GM23338 (cell line): Measurements from ENCODE around the gene ADCY7. TPM values are rescaled to one million over a fixed set of nuclear protein-coding genes. Genes with fewer than 3 reads are reported as not detected.

Source experiments
- ATAC-seq: fragments of 200-7000 bp; cut with Tn5 transposase; 3 replicates; pipeline ENCODE4 v1.9.1; 2020
- DNase-seq: peaks from one replicate; pipeline ENCODE4 v3.0.0-alpha.2; 2015; ENCODE audit warnings: low spot score
- H2AFZ ChIP-seq: fragments of 200-600 bp; sonication (generic); 2 replicates; pipeline ENCODE4 v1.8.0; 2016; ENCODE audit warnings: antibody characterized with exemption, mild to moderate bottlenecking, moderate library complexity
- H3F3A ChIP-seq: fragments of 200-600 bp; sonication (generic); replicated peaks from 2 replicates; pipeline ENCODE4 v1.8.0; 2017; ENCODE audit warnings: antibody characterized with exemption, mixed run types, low read depth
- H3K27ac ChIP-seq: fragments of 200-600 bp; sonication (generic); 2 replicates; pipeline ENCODE4 v1.6.1; 2016; ENCODE audit warnings: low read depth
- H3K27me3 ChIP-seq: fragments of 200-600 bp; sonication (generic); 2 replicates; pipeline ENCODE4 v1.8.0; 2016; ENCODE audit warnings: mild to moderate bottlenecking, mixed run types, moderate library complexity; ENCODE audit not compliant: insufficient read depth
- H3K36me3 ChIP-seq: fragments of 200-600 bp; sonication (generic); 2 replicates; pipeline ENCODE4 v1.8.0; 2016; ENCODE audit warnings: mild to moderate bottlenecking; ENCODE audit not compliant: insufficient read depth
- H3K4me1 ChIP-seq: fragments of 200-600 bp; sonication (generic); 2 replicates; pipeline ENCODE4 v1.8.0; 2016; ENCODE audit warnings: mild to moderate bottlenecking, moderate library complexity; ENCODE audit not compliant: insufficient read depth
- H3K4me2 ChIP-seq: fragments of 200-600 bp; sonication (generic); 2 replicates; pipeline ENCODE4 v1.7.1; 2017; ENCODE audit warnings: mixed run types
- H3K4me3 ChIP-seq: fragments of 200-600 bp; sonication (generic); 2 replicates; pipeline ENCODE4 v1.6.1; 2016; ENCODE audit warnings: mixed run types
- H3K79me2 ChIP-seq: fragments of 200-600 bp; sonication (generic); replicated peaks from 2 replicates; pipeline ENCODE4 v1.8.0; 2017; ENCODE audit warnings: mild to moderate bottlenecking; ENCODE audit not compliant: insufficient read depth
- H3K9me2 ChIP-seq: fragments of 200-600 bp; sonication (generic); 2 replicates; pipeline ENCODE4 v1.8.0; 2017; ENCODE audit not compliant: insufficient read depth
- H4K20me1 ChIP-seq: fragments of 200-600 bp; sonication (generic); replicated peaks from 2 replicates; pipeline ENCODE4 v1.8.0; 2017; ENCODE audit warnings: mild to moderate bottlenecking; ENCODE audit not compliant: insufficient read depth
- H3K27ac Mint-ChIP-seq: 2 replicates; pipeline ENCODE4 v1.8.0; 2020; ENCODE audit warnings: inconsistent platforms, mild to moderate bottlenecking, moderate library complexity, mixed read lengths
- H3K27me3 Mint-ChIP-seq: 3 replicates; pipeline ENCODE4 v1.8.0; 2022; ENCODE audit warnings: low read depth, mild to moderate bottlenecking, moderate library complexity, mixed read lengths, inconsistent platforms; ENCODE audit not compliant: insufficient read depth, poor library complexity
- H3K36me3 Mint-ChIP-seq: 3 replicates; pipeline ENCODE4 v1.8.0; 2021; ENCODE audit warnings: low read depth, mild to moderate bottlenecking, inconsistent platforms, moderate library complexity, mixed read lengths
- H3K4me1 Mint-ChIP-seq: 3 replicates; pipeline ENCODE4 v1.8.0; 2020; ENCODE audit warnings: mild to moderate bottlenecking, inconsistent platforms, mixed read lengths
- H3K4me3 Mint-ChIP-seq: 3 replicates; pipeline ENCODE4 v1.8.0; 2021; ENCODE audit warnings: moderate library complexity, mild to moderate bottlenecking, inconsistent platforms, mixed read lengths
- H3K9me3 Mint-ChIP-seq: 3 replicates; pipeline ENCODE4 v1.8.0; 2020; ENCODE audit warnings: moderate library complexity, mild to moderate bottlenecking, inconsistent platforms, mixed read lengths
- CREB1 ChIP-seq: fragments of 250-450 bp; sonication (Bioruptor Pico); IDR thresholded peaks from 2 replicates; pipeline ENCODE4 v1.5.0; 2020; ENCODE audit warnings: low read depth, mild to moderate bottlenecking, moderate library complexity
- CTCF ChIP-seq, 2 experiments: fragments of 200-600 bp in 1 of 2; sonication (generic) in 1 of 2; conservative IDR thresholded peaks; 2 replicates each; pipeline versions ENCODE4 v1.5.1 to v1.6.1; 2016 to 2017; ENCODE audit warnings: antibody characterized with exemption in 2 of 2, low read depth in 2 of 2, mild to moderate bottlenecking in 2 of 2, moderate library complexity in 1 of 2
- ETS1 ChIP-seq: IDR thresholded peaks from 2 replicates; pipeline ENCODE4 v1.6.1; 2016; ENCODE audit warnings: antibody characterized with exemption
- EZH2 ChIP-seq: fragments of 200-600 bp; sonication (generic); IDR thresholded peaks from one replicate; pipeline ENCODE4 v1.8.0; 2017; ENCODE audit warnings: antibody characterized with exemption, mild to moderate bottlenecking, low read depth; ENCODE audit not compliant: unreplicated experiment
- EZH2phosphoT487 ChIP-seq: fragments of 200-600 bp; sonication (generic); IDR thresholded peaks from one replicate; pipeline ENCODE4 v1.8.1; 2018; ENCODE audit warnings: antibody characterized with exemption; ENCODE audit not compliant: unreplicated experiment
- JUNB ChIP-seq: IDR thresholded peaks from one replicate; pipeline ENCODE4 v1.6.1; 2016; ENCODE audit warnings: antibody characterized with exemption; ENCODE audit not compliant: unreplicated experiment
- NANOG ChIP-seq: IDR thresholded peaks from 2 replicates; pipeline ENCODE4 v1.6.1; 2016; ENCODE audit warnings: antibody characterized with exemption, borderline replicate concordance
- POLR2AphosphoS5 ChIP-seq: IDR thresholded peaks from 2 replicates; pipeline ENCODE4 v1.6.1; 2016; ENCODE audit warnings: antibody characterized with exemption, low read depth
- STAT1 ChIP-seq: IDR thresholded peaks from one replicate; pipeline ENCODE4 v1.6.1; 2016; ENCODE audit warnings: antibody characterized with exemption; ENCODE audit not compliant: unreplicated experiment
- ZNF114 ChIP-seq: fragments of 250-450 bp; sonication (Bioruptor Pico); IDR thresholded peaks from 2 replicates; pipeline ENCODE4 v1.5.0; 2020; ENCODE audit warnings: mild to moderate bottlenecking, moderate library complexity
- ZNF331 ChIP-seq: fragments of 250-450 bp; sonication (Bioruptor Pico); IDR thresholded peaks from 2 replicates; pipeline ENCODE4 v1.5.0; 2020; ENCODE audit warnings: low read depth, mild to moderate bottlenecking, moderate library complexity
- ZNF462 ChIP-seq: fragments of 250-450 bp; sonication (Bioruptor Pico); IDR thresholded peaks from 2 replicates; pipeline ENCODE4 v1.5.0; 2020; ENCODE audit warnings: mild to moderate bottlenecking, moderate library complexity
- polyA plus RNA-seq: library from polyadenylated mRNA; unstranded; fragments of >200 nt; fragmentation: Nextera tagmentation; extraction: Ambion mirVana; gene quantifications from 2 replicates; pipeline ENCODE4 v1.2.1, GENCODE V29; 2016
- total RNA-seq: library from RNA; depleted of rRNA; stranded (reverse); fragments of >200 nt; shearing (Covaris generic); gene quantifications from 2 replicates; pipeline ENCODE4 v1.2.3, GENCODE V29; 2014
- TF ChIP-seq, protein P1 (sequence below): IDR thresholded peaks from one replicate; pipeline ENCODE4 v1.6.1; 2018; ENCODE audit warnings: antibody characterized with exemption; ENCODE audit not compliant: unreplicated experiment

The ADCY7 gene
- total and polyA plus RNA-seq, 2 experiments from 2014 or later: 2.4 to 10.5 TPM

DNA sequence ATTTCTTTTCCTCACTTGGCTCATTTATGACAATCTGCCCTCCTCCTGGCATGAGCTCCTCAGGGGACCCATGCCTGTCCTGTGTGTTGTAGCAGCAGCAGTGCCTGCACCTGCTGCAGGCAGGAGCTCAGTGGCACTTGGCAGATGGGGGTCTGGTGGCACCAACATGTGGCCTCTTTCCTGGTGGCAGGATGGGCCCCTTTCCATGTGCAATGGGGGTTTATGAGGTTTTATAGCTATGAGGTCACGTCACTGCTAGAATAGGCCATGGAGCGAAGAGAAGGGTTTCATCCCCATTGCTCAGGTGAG is 7.0 kb downstream of the ADCY7 start:
- Histone ChIP-seq H2AFZ (no peak overlapping the region), H3K4me3 (no peak overlapping the region), H3K79me2 (no peaks in the 10 kb centered on the region), H4K20me1 (no peaks in the 10 kb centered on the region; the same call in 1 of the 2 replicates), H3K4me2 (no peak overlapping the region), H3K27ac (no peak overlapping the region), H3K4me1 (no peaks in the 10 kb centered on the region), H3K36me3 (no peaks in the 10 kb centered on the region), H3K27me3 (no peaks in the 10 kb centered on the region), H3K9me2 (no peaks in the 10 kb centered on the region), H3F3A (no peaks in the 10 kb centered on the region)
- TF ChIP-seq ZNF462 (CRISPR knock-in tag) (no peak), ETS1 (no peak), EZH2 (no peak), STAT1 (no peak), JUNB (no peak), ZNF114 (CRISPR knock-in tag) (no peak), NANOG (no peak), POLR2AphosphoS5 (no peak), CREB1 (CRISPR knock-in tag) (no peak), EZH2phosphoT487 (no peak), CTCF (conservative IDR thresholded peaks at IDR 0.05; ENCODE audit: low read depth in 2 of 2) (no peak), ZNF331 (CRISPR knock-in tag) (no peak)
- TF ChIP-seq, protein P1, sequence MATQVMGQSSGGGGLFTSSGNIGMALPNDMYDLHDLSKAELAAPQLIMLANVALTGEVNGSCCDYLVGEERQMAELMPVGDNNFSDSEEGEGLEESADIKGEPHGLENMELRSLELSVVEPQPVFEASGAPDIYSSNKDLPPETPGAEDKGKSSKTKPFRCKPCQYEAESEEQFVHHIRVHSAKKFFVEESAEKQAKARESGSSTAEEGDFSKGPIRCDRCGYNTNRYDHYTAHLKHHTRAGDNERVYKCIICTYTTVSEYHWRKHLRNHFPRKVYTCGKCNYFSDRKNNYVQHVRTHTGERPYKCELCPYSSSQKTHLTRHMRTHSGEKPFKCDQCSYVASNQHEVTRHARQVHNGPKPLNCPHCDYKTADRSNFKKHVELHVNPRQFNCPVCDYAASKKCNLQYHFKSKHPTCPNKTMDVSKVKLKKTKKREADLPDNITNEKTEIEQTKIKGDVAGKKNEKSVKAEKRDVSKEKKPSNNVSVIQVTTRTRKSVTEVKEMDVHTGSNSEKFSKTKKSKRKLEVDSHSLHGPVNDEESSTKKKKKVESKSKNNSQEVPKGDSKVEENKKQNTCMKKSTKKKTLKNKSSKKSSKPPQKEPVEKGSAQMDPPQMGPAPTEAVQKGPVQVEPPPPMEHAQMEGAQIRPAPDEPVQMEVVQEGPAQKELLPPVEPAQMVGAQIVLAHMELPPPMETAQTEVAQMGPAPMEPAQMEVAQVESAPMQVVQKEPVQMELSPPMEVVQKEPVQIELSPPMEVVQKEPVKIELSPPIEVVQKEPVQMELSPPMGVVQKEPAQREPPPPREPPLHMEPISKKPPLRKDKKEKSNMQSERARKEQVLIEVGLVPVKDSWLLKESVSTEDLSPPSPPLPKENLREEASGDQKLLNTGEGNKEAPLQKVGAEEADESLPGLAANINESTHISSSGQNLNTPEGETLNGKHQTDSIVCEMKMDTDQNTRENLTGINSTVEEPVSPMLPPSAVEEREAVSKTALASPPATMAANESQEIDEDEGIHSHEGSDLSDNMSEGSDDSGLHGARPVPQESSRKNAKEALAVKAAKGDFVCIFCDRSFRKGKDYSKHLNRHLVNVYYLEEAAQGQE: no peak
- ATAC-seq: no peak
- Mint-ChIP-seq H3K27me3 (peaks cover 9% of the 10 kb centered on the region), H3K4me3 (no peak overlapping the region), H3K4me1 (no peaks in the 10 kb centered on the region; the same call in 2 of the 3 replicates), H3K36me3 (no peaks in the 10 kb centered on the region), H3K27ac (no peak overlapping the region), H3K9me3 (no peaks in the 10 kb centered on the region)
- DNase-seq: no peak
